Ovary (tissue), 9 donors: ENCODE data around the gene MCU. TPM values are rescaled to one million over a fixed set of nuclear protein-coding genes. Genes with fewer than 3 reads are reported as not detected.

Source experiments
- DNase-seq, 5 donors: peaks; one replicate each; pipeline ENCODE4 v3.0.0-alpha.2; 2019 to 2020
- H3K27ac ChIP-seq, 2 donors: fragments of 200-600 bp; one replicate each; pipeline versions ENCODE4 v1.5.1 to v1.8.0; 2019 to 2022
- H3K27me3 ChIP-seq: fragments of 200-600 bp; one replicate; pipeline ENCODE4 v1.8.0; 2022
- H3K36me3 ChIP-seq: fragments of 200-600 bp; sonication (generic); one replicate; pipeline ENCODE4 v1.5.1; 2019
- H3K4me1 ChIP-seq: one replicate; pipeline ENCODE4 v1.8.1; 2013; ENCODE audit warnings: mild to moderate bottlenecking, moderate library complexity; ENCODE audit not compliant: insufficient read depth
- H3K4me3 ChIP-seq: fragments of 200-600 bp; sonication (generic); one replicate; pipeline ENCODE4 v1.5.1; 2017
- H3K9me3 ChIP-seq, 2 donors: fragments of 200-600 bp in 1 of 2; sonication (generic) in 1 of 2; one replicate each; pipeline versions ENCODE4 v1.5.1 to v1.8.1; 2013 to 2019; ENCODE audit warnings: mild to moderate bottlenecking in 1 of 2, moderate library complexity in 1 of 2
- CTCF ChIP-seq, 3 donors: fragments of 450-650 bp in 2 of 3; fragments of 200-600 bp in 1 of 3; IDR thresholded peaks; one replicate each; pipeline versions ENCODE4 v1.5.1 to v1.8.0; 2016 to 2022; ENCODE audit warnings: antibody characterized with exemption in 3 of 3, mild to moderate bottlenecking in 1 of 3
- EP300 ChIP-seq: sonication (generic); formaldehyde crosslinking; IDR thresholded peaks from one replicate; pipeline ENCODE4 v1.6.1; 2017; ENCODE audit warnings: antibody characterized with exemption
- POLR2A ChIP-seq: fragments of 450-650 bp; IDR thresholded peaks from one replicate; pipeline ENCODE4 v1.6.1; 2017; ENCODE audit warnings: antibody characterized with exemption, mild to moderate bottlenecking, moderate library complexity
- WGBS, 3 donors: extraction: QIAGEN DNeasy Blood & Tissue Kit in 1 of 3; methylation state at CpG; one replicate each; pipeline versions ENCODE4 v1.1.5 to v1.1.7; 2013 to 2017; 5-methylcytosine and 5-hydroxymethylcytosine counted together
- intact Hi-C, 4 donors: fragments of 100-400 bp; cut with DNase I; formaldehyde crosslinking; loops; one replicate each; pipeline versions ENCODE4 v1.11.0 to v1.15.1; 2022 to 2023
- polyA plus RNA-seq, 2 donors: library from polyadenylated mRNA; stranded (reverse); fragments of 200-250 nt in 1 of 2; fragments of 350-450 nt in 1 of 2; fragmentation: Illumina TruSeq in 1 of 2; extraction: RNeasy Lipid Tissue Mini Kit (QIAGEN cat#74804) in 1 of 2; gene quantifications; one replicate each; pipeline ENCODE4 v1.2.3, GENCODE V29; 2013 to 2014
- total RNA-seq, 7 donors: library from RNA; depleted of rRNA in 2 of 7; stranded (reverse); fragments of >200 nt in 2 of 7; fragmentation: NEBNext Ultra II Directional in 3 of 7; extraction: Animal tissue kit (Norgen Biotek cat#: 25700) in 3 of 7; gene quantifications; one replicate each; pipeline versions ENCODE4 v1.1.0 to v1.2.4, GENCODE V29; 2016 to 2023
- donor health status: DM: no; HTN: no; CAD: no; lungs with moderate emphysema.
- donor health status: DM: no; HTN: no; CAD: no.
- donor health status: Bipolar disorder and iron deficiency.
- donor health status: DM: yes; HTN: yes; CAD: no.
- donor health status: DM: no; HTN: no; CAD: no.
- donor health status: DM: yes; HTN: yes; CAD: no.

The MCU gene
- total and polyA plus RNA-seq, 9 donors, result 10.3 to 27.1 (median 12.8) TPM

GRCh38 chr10:72648301-72648700 lies 43.6 kb upstream of the MCU start:
- Histone ChIP-seq H3K36me3 (no peaks in the 10 kb centered on the region), H3K4me3 (no peak overlapping the region), H3K9me3 (no peaks in the 10 kb centered on the region), H3K27ac (no peak overlapping the region), H3K27me3 (no peaks in the 10 kb centered on the region), H3K4me1 (no peaks in the 10 kb centered on the region)
- no peak for DNase-seq
- intact Hi-C loops, result no loop called here
- TF ChIP-seq EP300 (no peak), CTCF (IDR thresholded peaks at IDR 0.05) (no peak), POLR2A (no peak)
- 90 to 98% (median 93%) methylated on average over 1 of the region's 1 CpG for WGBS, 3 donors

DNA sequence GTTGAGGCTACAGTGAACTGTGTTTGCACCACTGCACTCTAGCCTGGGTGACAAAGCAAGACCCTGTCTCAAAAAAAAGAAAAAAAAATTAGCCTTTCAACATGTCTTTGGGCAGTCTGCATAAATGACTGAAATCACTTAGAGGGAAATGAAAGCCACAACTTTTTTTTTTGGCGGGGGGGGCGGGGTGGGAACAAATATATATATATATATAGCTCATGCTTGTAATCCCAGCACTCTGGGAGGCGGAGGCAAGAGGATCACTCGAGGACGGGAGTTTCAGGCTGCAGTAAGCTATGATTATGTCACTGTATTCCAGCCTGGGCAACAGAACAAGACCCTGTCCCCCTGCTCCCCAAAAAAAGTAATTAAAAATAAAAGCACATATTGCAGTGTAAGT lies 42.7 kb upstream of the MCU start:
- intact Hi-C loops, result no loop called here
- no peaks in the 10 kb centered on the region for H3K27me3 ChIP-seq
- no peak for DNase-seq
- TF ChIP-seq EP300, result no peak
- no peak for TF ChIP-seq POLR2A
- TF ChIP-seq CTCF (IDR thresholded peaks at IDR 0.05), result no peak
- no peak overlapping the region for H3K4me3 ChIP-seq
- 59 to 78% (median 70%) methylated on average over 5 of the region's 5 CpGs for WGBS, 3 donors
- no peak overlapping the region for H3K27ac ChIP-seq
- no peaks in the 10 kb centered on the region for H3K9me3 ChIP-seq
- H3K4me1 ChIP-seq, result no peaks in the 10 kb centered on the region
- H3K36me3 ChIP-seq, result no peaks in the 10 kb centered on the region

- no peak for TF ChIP-seq CTCF (IDR thresholded peaks at IDR 0.05)
- no peak for TF ChIP-seq POLR2A
- TF ChIP-seq EP300, result no peak
- H3K9me3 ChIP-seq, result no peaks in the 10 kb centered on the region
- H3K36me3 ChIP-seq, result no peaks in the 10 kb centered on the region
- no peak overlapping the region for H3K4me3 ChIP-seq
- no peak overlapping the region for H3K27ac ChIP-seq
- DNase-seq, result no peak
- intact Hi-C loops, result no loop called here
- H3K4me1 ChIP-seq, result no peaks in the 10 kb centered on the region
- H3K27me3 ChIP-seq, result no peaks in the 10 kb centered on the region
- WGBS, 3 donors, result 21 to 35% (median 31%) methylated on average over 6 of the region's 6 CpGs
Measured at GRCh38 chr10:72653383-72654096, 38.4 kb upstream of the MCU start.

- intact Hi-C loops, result no loop called here
- no peaks in the 10 kb centered on the region for H3K27me3 ChIP-seq
- no peak overlapping the region for H3K4me3 ChIP-seq
- no peak for TF ChIP-seq POLR2A
- TF ChIP-seq CTCF (IDR thresholded peaks at IDR 0.05), result no peak
- no peak for TF ChIP-seq EP300
- no peak for DNase-seq
- no peak overlapping the region for H3K27ac ChIP-seq
- no peaks in the 10 kb centered on the region for H3K36me3 ChIP-seq
- H3K9me3 ChIP-seq, result no peaks in the 10 kb centered on the region
- 59 to 74% (median 73%) methylated on average over 3 of the region's 3 CpGs for WGBS, 3 donors
- H3K4me1 ChIP-seq, result peaks cover 1% of the 10 kb centered on the region
Measured at GRCh38 chr10:72654720-72655119, 37.2 kb upstream of the MCU start.
